ENCODE data around the gene ARFRP1.
"Not testable (repeated sequence)": the region's sequence is repeated elsewhere in the genome, so short reads cannot be mapped to it uniquely, and the experiment has no call there.

The ARFRP1 gene

GRCh38 chr20:63732118-63733095, 24.6 kb upstream of the ARFRP1 start:
- DNase-seq, result no peak

DNA sequence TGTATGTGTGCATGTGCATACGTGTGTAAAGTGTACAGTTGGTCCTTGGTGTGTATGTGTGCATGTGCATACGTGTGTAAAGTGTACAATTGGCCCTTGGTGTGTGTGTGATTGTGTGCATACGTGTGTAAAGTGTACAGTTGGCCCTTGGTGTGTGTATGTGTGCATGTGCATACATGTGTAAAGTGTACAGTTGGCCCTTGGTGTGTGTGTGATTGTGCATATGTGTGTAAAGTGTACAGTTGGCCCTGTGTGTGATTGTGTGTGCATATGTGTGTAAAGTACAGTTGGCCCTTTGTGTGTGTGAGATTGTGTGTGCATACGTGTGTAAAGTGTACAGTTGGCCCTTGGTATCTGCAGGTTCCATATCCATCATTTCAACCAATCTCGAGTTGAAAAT, 23.6 kb upstream of the ARFRP1 start:
- no peak for DNase-seq

DNA sequence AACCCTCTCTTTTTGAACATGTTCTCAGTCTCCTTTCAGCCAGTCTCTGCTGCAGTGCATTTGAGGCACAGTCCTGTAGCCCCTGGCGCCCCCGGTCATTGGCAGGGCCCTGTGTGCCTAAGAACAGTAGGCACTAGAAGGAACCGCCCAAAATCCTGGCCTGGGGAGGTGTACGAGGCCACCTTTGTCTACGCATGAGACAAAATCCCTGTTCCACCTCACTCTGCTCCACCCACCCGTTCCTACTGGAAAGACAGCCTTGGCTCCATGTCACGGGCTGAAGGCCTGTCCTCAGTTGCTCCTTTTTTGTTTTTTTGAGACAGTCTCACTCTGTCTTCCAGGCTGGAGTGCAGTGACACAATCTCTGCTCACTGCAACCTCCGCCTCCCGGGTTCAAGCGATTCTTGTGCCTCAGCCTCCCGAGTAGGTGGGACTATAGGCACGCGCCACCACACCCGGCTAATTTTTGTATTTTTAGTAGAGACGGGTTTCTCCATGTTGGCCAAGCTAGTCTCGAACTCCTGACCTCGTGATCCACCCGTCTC, 22.5 kb upstream of the ARFRP1 start:
- DNase-seq, result not testable (repeated sequence)

DNA sequence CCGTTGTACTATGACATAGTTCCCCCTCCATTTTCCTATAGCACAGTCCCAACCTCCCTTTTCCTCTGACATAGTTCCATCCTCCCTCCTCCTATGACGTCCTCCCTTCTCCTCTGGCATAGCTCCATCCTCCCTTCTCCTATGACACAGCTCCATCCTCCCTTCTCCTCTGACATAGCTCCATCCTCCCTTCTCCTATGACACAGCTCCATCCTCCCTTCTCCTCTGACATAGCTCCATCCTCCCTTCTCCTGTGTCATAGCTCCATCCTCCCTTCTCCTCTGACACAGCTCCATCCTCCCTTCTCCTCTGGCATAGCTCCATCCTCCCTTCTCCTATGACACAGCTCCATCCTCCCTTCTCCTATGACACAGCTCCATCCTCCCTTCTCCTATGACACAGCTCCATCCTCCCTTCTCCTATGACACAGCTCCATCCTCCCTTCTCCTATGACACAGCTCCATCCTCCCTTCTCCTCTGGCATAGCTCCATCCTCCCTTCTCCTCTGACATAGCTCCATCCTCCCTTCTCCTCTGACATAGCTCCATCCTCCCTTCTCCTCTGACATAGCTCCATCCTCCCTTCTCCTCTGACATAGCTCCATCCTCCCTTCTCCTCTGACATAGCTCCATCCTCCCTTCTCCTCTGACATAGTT, 15.3 kb upstream of the ARFRP1 start:
- not testable (repeated sequence) for DNase-seq

GRCh38 chr20:63718996-63719395, 11.2 kb upstream of the ARFRP1 start:
- DNase-seq, result no peak

DNA sequence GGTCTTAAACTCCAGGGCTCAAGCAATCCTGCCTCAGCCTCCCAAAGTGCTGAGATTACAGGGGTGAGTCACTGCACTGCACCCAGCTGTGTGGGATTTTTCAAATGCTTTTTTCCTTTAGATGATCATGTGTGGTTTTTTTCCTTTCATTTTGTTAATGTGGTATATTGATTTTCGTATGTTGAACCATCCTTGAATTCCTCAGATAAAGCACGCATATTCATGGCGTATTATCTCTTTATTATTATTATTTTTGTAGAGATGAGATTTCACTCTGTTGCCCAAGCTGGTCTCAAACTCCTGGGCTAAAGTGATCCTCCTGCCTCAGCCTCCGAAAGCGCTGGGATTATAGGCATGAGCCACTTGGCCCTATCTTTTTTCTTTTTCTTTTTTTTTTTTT, 7.1 kb upstream of the ARFRP1 start:
- no peak for DNase-seq

DNA sequence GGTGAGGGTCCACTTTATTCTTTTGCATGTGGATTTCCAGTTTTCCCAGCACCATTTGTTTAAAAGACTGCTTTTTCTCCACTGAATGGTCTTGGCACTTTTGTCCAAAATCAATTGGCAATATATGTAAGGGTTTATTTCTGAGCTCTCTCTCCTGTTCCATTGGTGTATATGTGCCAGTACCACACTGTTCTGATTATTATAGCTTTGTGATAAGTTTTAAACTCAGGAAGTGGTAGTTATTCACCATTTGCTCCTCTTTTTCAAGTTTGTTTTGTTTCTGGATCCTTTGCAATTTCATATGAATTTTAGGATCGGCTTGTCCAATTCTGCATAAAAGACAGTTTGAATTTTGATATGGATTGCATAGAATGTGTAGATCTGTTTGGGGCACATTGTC, 4.4 kb upstream of the ARFRP1 start:
- DNase-seq, result no peak

- DNase-seq, result no peak
These were observed 3.4 kb upstream of the ARFRP1 start for GRCh38 chr20:63711085-63711645.

DNA sequence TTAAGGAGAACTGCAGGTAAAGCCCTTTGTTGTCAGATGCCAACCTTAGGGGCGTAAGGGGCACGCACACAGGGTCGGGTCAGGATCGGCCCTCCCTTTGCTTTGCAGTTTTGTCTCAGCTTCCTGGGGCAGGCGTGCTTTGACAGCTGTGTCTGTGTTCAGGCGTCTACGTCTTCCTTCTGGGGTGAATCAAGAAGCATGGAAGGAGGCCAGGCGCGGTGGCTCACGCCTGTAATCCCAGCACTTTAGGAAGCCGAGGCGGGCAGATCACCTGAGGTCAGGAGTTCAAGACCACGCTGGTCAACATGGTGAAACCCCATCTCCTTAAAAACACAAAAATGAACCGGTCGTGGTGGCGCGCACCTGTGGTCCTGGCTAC, 1.4 kb upstream of the ARFRP1 start:
- no peak for DNase-seq

DNA sequence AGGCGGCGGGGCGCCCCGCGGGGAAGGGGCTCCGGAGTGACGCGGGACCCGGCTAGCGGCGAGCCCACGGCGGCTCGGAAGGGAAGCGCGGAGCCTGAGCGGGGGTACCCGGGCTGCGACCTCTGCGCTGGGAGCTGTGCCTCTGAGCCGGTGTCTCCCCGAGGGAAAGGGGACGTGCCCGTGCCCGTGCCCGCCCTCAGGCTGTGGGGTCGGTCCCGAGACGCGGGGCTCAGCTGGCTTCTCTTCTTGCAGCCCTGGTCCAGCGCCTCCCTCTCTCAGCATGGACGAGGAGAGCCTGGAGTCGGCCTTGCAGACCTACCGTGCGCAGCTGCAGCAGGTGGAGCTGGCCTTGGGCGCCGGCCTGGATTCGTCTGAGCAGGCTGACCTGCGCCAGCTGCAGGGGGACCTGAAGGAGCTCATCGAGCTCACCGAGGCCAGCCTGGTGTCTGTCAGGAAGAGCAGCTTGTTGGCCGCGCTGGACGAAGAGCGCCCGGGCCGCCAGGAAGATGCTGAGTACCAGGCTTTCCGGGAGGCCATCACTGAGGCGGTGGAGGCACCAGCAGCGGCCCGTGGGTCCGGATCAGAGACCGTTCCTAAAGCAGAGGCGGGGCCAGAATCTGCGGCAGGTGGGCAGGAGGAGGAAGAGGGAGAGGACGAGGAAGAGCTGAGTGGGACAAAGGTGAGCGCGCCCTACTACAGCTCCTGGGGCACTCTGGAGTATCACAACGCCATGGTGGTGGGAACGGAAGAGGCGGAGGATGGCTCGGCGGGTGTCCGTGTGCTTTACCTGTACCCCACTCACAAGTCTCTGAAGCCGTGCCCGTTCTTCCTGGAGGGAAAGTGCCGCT, 749 bp upstream of the ARFRP1 start:
- no peak for DNase-seq

DNA sequence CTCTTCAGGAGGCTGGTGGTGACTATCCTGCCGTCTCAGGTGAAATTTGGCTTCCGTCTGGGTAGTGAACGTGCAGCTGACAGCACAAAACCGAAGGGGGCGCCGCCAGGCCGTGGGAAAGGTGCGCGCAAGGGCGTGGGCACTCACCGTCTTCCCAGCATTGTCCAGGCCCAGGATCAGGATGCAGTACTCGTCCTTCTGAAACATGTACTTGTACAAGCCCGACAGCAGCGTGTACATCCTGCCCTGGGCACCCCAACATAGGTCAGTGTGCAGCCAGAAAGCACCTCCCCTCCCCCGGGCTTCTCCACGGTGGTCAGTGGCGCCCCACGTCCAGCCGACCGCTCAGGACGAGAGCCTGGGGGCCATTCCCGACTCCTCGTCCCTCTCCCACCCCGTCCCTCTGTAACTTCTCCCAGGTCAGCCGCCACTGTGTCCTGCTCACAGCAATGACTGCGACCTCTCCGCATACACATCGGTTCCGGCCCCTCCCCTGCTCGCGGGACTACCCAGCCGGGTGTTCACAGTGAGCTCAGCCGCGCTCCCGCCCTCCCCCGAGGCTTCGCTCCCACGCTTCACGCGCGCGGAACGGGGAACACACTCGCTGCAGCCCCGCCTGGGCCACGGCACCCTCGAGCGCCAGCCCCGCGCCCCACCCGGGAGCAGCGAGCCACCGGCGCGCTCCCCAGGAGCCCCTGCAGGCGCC, 771 bp downstream of the ARFRP1 start:
- DNase-seq, result peak; percentile 70

DNA sequence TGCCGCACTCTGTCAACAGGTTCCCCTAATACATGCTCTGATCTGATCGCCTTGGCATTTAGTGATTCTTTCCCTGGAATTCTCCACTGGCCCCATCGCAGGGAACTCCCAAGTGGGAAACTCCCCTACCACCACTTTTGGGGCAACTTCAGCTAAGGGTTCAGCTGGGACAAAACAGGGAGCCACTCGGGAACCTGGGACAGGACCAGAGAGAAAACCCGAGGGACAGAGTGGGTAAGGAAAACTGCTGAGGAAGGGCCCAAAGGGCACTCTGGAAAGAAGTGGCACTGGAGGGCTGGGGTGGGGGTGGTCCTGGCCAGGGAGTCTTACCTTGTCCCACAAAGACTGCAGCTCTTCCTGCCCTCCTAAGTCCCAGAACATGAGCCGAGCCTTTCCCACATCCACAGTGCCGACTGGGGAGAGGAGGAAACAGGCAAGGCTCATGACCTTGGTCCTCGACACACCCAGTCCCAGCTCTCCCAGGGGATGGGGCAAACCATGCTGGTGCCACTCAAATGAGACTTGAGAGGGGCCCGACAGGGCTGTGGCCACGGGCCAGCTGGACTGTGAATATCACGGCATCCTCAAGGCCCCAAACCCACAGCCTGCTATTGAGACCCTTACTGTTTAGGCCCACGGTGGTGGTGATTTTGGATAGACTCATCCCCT, 1.6 kb downstream of the ARFRP1 start:
- DNase-seq, result no peak

DNA sequence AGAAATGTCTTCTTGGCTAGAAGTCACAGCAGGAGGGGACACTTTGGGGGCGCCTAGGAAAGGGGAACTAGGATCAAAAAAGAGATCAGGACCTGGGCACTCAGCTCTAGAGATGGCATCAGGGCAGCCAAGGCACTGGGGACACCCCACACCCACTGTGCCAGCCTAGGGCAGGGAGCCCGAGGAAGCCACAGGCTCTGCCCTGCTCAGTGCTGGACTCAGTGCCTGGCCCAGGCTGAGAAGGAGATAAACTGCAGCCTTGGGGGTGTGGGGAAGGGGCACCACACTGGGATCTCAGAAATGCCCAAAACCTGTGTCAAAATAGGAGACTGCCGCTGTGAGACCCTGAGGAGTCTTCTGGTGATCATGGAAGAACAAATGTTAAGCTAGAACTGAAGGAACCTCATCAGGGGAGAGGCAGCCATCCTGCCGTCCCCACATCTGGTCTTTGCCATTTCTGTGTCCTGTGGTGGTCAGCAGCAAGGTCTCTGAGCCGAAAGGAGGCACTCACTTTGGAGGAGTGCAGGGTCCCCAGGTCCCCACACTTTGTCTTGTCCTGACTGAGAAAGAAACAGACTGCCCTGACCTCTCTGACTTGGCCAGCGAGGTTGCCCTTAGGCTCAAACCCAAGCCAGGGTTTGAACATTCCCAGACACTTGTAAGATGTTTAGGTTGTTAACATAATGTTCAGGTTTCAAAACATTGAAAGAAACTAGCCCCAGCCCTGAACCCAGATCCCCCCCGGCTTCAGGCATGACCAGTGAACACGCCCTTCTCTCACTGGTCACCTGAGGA, 2.3 kb downstream of the ARFRP1 start:
- DNase-seq, result no peak

- no peak for DNase-seq
These were observed 3.0 kb downstream of the ARFRP1 start for GRCh38 chr20:63704749-63705117.

GRCh38 chr20:63703976-63704748, 3.6 kb downstream of the ARFRP1 start:
- no peak for DNase-seq

- DNase-seq, result no peak
These were observed 4.3 kb downstream of the ARFRP1 start for GRCh38 chr20:63703471-63703975.

- no peak for DNase-seq
These were observed 4.9 kb downstream of the ARFRP1 start for GRCh38 chr20:63702751-63703470.

- DNase-seq, result no peak
These were observed 5.6 kb downstream of the ARFRP1 start for GRCh38 chr20:63702036-63702665.

Measured in CD4-positive, alpha-beta T cell treated with Interleukin-12 subunit alpha and Interleukin-12 subunit beta, for 1 hour (primary cell).